HFF-Myc (cell line): ENCODE results near the gene SPCS3.
"Not testable (repeated sequence)": the region's sequence is repeated elsewhere in the genome, so short reads cannot be mapped to it uniquely, and the experiment has no call there.

ENCODE experiments used
- DNase-seq: peaks from one replicate; pipeline ENCODE4 v3.0.0-alpha.2; 2011; ENCODE audit warnings: low read depth; ENCODE audit errors: extremely low read depth
- H3K4me3 ChIP-seq: replicated peaks from 2 replicates; pipeline ENCODE4 v1.5.1; 2011; ENCODE audit warnings: low read depth, mild to moderate bottlenecking, control low read depth, low read length
- TF ChIP-seq, protein P1 (sequence below): IDR thresholded peaks from 2 replicates; pipeline ENCODE4 v1.5.1; 2012; ENCODE audit warnings: mild to moderate bottlenecking, low read depth, low read length, control low read depth; ENCODE audit errors: missing control alignments

Gene SPCS3

GRCh38 chr4:176323511-176324160, 3.9 kb downstream of the SPCS3 start:
- TF ChIP-seq, protein P1, sequence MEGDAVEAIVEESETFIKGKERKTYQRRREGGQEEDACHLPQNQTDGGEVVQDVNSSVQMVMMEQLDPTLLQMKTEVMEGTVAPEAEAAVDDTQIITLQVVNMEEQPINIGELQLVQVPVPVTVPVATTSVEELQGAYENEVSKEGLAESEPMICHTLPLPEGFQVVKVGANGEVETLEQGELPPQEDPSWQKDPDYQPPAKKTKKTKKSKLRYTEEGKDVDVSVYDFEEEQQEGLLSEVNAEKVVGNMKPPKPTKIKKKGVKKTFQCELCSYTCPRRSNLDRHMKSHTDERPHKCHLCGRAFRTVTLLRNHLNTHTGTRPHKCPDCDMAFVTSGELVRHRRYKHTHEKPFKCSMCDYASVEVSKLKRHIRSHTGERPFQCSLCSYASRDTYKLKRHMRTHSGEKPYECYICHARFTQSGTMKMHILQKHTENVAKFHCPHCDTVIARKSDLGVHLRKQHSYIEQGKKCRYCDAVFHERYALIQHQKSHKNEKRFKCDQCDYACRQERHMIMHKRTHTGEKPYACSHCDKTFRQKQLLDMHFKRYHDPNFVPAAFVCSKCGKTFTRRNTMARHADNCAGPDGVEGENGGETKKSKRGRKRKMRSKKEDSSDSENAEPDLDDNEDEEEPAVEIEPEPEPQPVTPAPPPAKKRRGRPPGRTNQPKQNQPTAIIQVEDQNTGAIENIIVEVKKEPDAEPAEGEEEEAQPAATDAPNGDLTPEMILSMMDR = no peak
- DNase-seq = no peak
- H3K4me3 ChIP-seq = no peak overlapping the region

DNA sequence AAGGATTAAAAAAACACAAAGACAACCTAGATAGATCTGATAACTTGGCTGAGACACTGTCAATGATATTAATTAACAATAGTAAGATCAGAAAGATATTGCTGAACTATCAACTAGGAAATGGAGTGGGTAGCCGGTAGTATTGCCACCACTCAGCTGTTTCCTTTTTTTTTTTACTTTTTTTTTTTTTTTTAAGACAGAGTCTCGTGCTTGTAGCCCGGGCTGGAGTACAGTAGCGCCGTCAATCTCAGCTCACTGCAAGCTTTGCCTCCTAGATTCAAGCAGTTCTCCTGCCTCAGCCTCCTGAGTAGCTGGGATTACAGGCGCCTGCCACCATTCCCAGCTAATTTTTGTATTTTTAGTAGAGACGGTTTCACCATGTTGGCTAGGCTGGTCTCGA, 5.1 kb downstream of the SPCS3 start:
- DNase-seq = not testable (repeated sequence)

DNA sequence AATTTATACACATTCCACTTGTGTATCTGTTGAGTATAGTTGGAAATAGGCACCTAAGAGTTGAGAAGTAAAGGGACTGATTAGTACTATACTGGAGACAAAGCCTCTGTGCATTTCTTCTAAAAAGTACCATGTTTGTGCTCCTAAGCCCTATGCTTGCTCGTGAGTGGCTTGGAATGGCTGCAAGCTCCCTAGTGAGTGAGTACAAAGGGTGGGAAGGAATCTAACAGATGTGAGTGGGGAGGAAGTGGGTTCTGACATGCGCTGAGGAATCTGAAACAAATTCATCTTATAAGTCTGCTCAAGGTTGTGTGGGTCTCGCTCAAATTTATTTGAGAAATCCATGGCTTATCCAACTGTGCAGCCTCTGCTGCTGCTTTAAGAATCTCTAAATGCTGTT, 13.3 kb downstream of the SPCS3 start:
- no peak for DNase-seq
- TF ChIP-seq, protein P1 = no peak
- H3K4me3 ChIP-seq = no peak overlapping the region

More for the DNA sequence above, 5.1 kb downstream of the SPCS3 start:
- H3K4me3 ChIP-seq = not testable (repeated sequence)

- no peak for DNase-seq
- TF ChIP-seq, protein P1 = no peak
- no peak overlapping the region for H3K4me3 ChIP-seq
Observed at GRCh38 chr4:176334066-176334465, 14.3 kb downstream of the SPCS3 start.

- TF ChIP-seq, protein P1 = no peak
- no peak for DNase-seq
Observed at GRCh38 chr4:176335421-176335820, 15.7 kb downstream of the SPCS3 start.

GRCh38 chr4:176339936-176340761, 20.4 kb downstream of the SPCS3 start:
- TF ChIP-seq, protein P1 = no peak
- no peak for DNase-seq
- H3K4me3 ChIP-seq = no peak overlapping the region

More at GRCh38 chr4:176335421-176335820, 15.7 kb downstream of the SPCS3 start:
- no peak overlapping the region for H3K4me3 ChIP-seq

- DNase-seq = no peak
- TF ChIP-seq, protein P1 = peak; percentile 46
Observed at GRCh38 chr4:176340871-176341685, 21.3 kb downstream of the SPCS3 start.

More at GRCh38 chr4:176340871-176341685, 21.3 kb downstream of the SPCS3 start:
- no peak overlapping the region for H3K4me3 ChIP-seq
